Thyroid gland (tissue), 4 donors: ENCODE data around the gene RFX2. TPM values are rescaled to one million over a fixed set of nuclear protein-coding genes. Genes with fewer than 3 reads are reported as not detected.
"Not testable (repeated sequence)": the region's sequence is repeated elsewhere in the genome, so short reads cannot be mapped to it uniquely, and the experiment has no call there.

Source experiments
- DNase-seq, 2 donors: peaks; one replicate each; pipeline ENCODE4 v3.0.0-alpha.2; 2019
- H3K27ac ChIP-seq, 3 donors: fragments of 200-600 bp; sonication (generic); 1 replicate in 2 of 3; 2 replicates in 1 of 3; pipeline ENCODE4 v1.5.1; 2016 to 2019; ENCODE audit warnings: mild to moderate bottlenecking in 1 of 3, moderate library complexity in 1 of 3
- H3K27me3 ChIP-seq: fragments of 200-600 bp; sonication (generic); one replicate; pipeline ENCODE4 v1.5.1; 2019
- H3K36me3 ChIP-seq, 2 donors: fragments of 200-600 bp; sonication (generic); one replicate each; pipeline ENCODE4 v1.5.1; 2016 to 2019
- H3K4me1 ChIP-seq, 2 donors: fragments of 200-600 bp; sonication (generic); one replicate each; pipeline ENCODE4 v1.5.1; 2017 to 2019
- H3K4me3 ChIP-seq, 3 donors: fragments of 200-600 bp; sonication (generic); replicated peaks in 1 of 3; 1 replicate in 2 of 3; 2 replicates in 1 of 3; pipeline ENCODE4 v1.5.1; 2016; ENCODE audit warnings: mild to moderate bottlenecking in 1 of 3
- H3K9me3 ChIP-seq: fragments of 200-600 bp; sonication (generic); one replicate; pipeline ENCODE4 v1.5.1; 2017
- POLR2A ChIP-seq, 2 donors: fragments of 450-650 bp; IDR thresholded peaks; one replicate each; pipeline ENCODE4 v1.6.1; 2017; ENCODE audit warnings: antibody characterized with exemption in 2 of 2, mild to moderate bottlenecking in 2 of 2, moderate library complexity in 1 of 2
- WGBS, 2 donors: methylation state at CpG; one replicate each; pipeline ENCODE4 v1.1.5; 2017; 5-methylcytosine and 5-hydroxymethylcytosine counted together
- intact Hi-C: fragments of 100-400 bp; cut with DNase I; formaldehyde crosslinking; loops from one replicate; pipeline ENCODE4 v1.15.1; 2023
- total RNA-seq, 4 donors: library from RNA; depleted of rRNA; stranded (reverse); fragments of >200 nt; gene quantifications; one replicate each; pipeline ENCODE4 v1.2.3, GENCODE V29; 2016
- TF ChIP-seq, protein P1 (sequence below), 6 experiments: fragments of 200-600 bp in 3 of 6; fragments of 450-650 bp in 3 of 6; sonication (generic) in 3 of 6; IDR thresholded peaks; one replicate each; pipeline ENCODE4 v1.5.1; 2016 to 2019; ENCODE audit warnings: antibody characterized with exemption in 6 of 6, mild to moderate bottlenecking in 2 of 6, inconsistent platforms in 1 of 6, moderate library complexity in 1 of 6

The RFX2 gene
- total RNA-seq, 4 donors from 2014 or later = 4.1 to 10.6 (median 7.7) TPM

DNA sequence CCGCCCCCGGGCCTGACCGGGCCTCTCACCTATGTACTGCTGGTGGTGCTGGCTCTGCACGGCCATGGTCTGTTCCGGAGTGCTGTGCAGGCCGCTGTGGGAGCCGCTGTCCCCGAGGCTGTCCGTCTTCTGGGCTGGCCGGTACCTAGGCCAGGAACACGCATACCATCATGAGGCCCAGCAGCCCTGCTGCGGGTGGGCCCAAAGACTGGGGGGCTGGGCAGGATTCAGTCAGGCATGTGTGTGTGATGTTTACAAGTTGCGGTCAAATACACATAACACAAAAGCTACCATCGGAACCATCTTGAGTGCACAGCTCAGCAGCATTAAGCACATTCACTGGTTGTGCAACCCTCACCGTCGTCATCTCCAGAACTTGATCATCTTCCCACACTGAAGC is 100.2 kb downstream of the RFX2 start:
- 93 to 94% methylated on average over 15 to 16 of the region's 16 CpGs for WGBS, 2 donors

DNA sequence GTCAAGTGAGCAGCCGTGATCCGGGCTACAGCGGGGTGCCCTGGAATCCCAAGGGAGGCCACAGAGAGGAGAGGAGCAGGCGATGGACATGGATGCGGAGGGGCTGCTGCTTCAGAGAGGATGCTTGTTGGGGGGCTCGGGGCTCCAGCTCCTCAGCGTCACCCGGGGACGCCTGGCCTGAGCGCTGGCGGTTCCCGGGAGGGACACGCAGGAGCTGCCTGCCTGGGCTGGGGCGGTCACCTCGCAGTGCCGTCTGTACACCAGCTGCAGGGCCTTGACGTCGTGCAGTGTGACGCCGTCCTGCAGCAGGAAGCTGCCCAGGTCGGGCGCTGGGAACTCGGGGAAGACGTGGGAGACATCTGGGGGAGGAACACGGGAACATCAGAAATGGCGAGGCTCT is 102.4 kb downstream of the RFX2 start:
- no peak for DNase-seq
- no peaks in the 10 kb centered on the region for H3K9me3 ChIP-seq
- H3K27me3 ChIP-seq = no peaks in the 10 kb centered on the region
- H3K36me3 ChIP-seq = peaks cover 0 to 2% of the 10 kb centered on the region in 2 donors
- no peaks in the 10 kb centered on the region for H3K4me1 ChIP-seq
- no peak overlapping the region for H3K4me3 ChIP-seq
- WGBS, 2 donors = 91% methylated on average over 25 to 26 of the region's 26 CpGs
- TF ChIP-seq, protein P1, sequence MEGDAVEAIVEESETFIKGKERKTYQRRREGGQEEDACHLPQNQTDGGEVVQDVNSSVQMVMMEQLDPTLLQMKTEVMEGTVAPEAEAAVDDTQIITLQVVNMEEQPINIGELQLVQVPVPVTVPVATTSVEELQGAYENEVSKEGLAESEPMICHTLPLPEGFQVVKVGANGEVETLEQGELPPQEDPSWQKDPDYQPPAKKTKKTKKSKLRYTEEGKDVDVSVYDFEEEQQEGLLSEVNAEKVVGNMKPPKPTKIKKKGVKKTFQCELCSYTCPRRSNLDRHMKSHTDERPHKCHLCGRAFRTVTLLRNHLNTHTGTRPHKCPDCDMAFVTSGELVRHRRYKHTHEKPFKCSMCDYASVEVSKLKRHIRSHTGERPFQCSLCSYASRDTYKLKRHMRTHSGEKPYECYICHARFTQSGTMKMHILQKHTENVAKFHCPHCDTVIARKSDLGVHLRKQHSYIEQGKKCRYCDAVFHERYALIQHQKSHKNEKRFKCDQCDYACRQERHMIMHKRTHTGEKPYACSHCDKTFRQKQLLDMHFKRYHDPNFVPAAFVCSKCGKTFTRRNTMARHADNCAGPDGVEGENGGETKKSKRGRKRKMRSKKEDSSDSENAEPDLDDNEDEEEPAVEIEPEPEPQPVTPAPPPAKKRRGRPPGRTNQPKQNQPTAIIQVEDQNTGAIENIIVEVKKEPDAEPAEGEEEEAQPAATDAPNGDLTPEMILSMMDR (IDR thresholded peaks at IDR 0.05) = no peak
- TF ChIP-seq POLR2A (IDR thresholded peaks at IDR 0.05) = no peak
- intact Hi-C loops = no loop called here
- H3K27ac ChIP-seq = no peak overlapping the region

More for the DNA sequence above, 100.2 kb downstream of the RFX2 start:
- no peak for DNase-seq
- no peaks in the 10 kb centered on the region for H3K4me1 ChIP-seq
- no peaks in the 10 kb centered on the region for H3K27me3 ChIP-seq
- intact Hi-C loops = no loop called here
- H3K36me3 ChIP-seq = no peaks in the 10 kb centered on the region
- no peak overlapping the region for H3K4me3 ChIP-seq
- TF ChIP-seq, protein P1 (IDR thresholded peaks at IDR 0.05) = no peak
- no peak for TF ChIP-seq POLR2A (IDR thresholded peaks at IDR 0.05)
- no peak overlapping the region for H3K27ac ChIP-seq
- H3K9me3 ChIP-seq = no peaks in the 10 kb centered on the region

DNA sequence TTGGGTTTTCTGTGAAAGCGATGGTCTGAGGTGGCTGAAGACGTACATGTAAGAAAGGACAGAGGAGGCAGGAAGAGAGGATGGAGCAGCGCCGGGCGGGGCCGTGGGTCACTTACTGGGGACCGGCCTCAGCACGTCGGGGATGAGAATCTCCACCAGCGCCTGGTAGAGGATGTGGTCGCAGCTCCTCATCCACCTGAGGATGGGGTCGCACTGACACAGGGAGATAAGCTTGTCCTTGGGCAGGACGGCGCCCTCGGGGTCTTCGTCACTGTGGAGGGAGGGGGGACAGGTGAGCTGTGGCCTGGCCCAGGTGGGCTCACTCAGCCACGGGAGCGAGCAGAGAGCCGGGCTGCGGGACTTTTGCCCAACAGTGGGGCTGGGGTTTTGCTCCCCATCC is 103.4 kb downstream of the RFX2 start:
- Histone ChIP-seq H3K27ac (no peak overlapping the region), H3K9me3 (no peaks in the 10 kb centered on the region), H3K4me3 (no peak overlapping the region), H3K4me1 (no peaks in the 10 kb centered on the region), H3K27me3 (no peaks in the 10 kb centered on the region), H3K36me3 (peaks cover 0 to 7% of the 10 kb centered on the region in 2 donors)
- TF ChIP-seq, protein P1 (IDR thresholded peaks at IDR 0.05) = no peak
- no peak for TF ChIP-seq POLR2A (IDR thresholded peaks at IDR 0.05)
- WGBS, 2 donors = 92 to 93% methylated on average over 16 to 19 of the region's 20 CpGs
- intact Hi-C loops = no loop called here
- no peak for DNase-seq

DNA sequence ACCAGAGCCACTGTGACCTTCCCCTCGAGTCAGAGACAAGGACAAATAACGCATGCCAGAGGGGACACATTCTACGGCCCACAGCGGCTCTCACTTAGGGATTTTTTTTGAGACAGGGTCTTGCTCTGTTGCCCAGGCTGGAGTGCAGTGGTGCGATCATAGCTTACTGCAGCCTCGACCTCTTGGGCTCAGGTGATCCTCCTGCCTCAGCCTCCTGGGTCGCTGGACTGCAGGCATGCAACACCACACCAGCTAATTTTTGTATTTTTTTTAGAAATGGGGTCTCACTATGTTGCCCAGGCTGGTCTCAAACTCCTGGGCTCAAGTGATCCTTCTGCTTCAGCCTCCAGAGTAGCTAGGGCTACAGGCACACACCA is 104.2 kb downstream of the RFX2 start:
- H3K4me3 ChIP-seq, H3K9me3 ChIP-seq, H3K4me1 ChIP-seq, DNase-seq, H3K36me3 ChIP-seq, H3K27me3 ChIP-seq, intact Hi-C loops, H3K27ac ChIP-seq: not testable (repeated sequence)
- WGBS, 2 donors = 89 to 95% methylated on average over 7 of the region's 7 CpGs

DNA sequence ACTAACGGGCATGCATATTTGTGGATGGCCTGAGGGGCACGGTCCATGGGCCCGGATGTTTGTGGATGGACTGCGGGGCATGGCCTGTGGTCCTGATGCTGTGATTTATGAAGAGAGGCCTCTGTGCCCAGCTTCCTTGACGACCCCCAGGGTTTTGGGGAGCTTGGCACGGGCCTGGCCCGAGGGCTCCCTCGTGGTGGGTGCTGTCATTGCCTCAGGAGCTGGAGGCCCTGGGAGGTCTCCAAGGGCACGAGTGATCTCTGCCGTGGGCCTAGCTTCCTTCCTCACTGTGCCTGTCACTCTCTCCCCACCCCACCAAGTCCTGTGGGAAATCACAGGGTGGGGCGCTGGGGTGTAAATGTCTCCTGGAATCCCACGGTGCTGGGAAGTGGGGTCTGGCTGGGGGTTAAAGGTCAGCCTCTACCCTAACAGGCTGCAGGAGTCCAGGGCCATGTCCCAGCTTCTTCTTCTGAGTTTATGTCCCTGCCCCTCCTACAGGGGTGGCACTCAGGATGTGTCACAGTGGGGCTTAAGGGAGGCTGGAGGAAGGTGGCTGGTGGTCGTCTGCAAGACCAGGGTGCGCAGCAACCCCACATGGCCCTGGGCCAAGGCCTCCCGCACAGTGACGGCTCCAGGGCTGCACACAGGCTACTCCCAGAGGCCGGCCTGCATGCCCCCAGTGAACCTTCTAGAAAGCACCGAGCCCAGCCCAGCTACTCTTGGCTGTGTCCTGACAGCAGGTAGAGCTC is 104.8 kb downstream of the RFX2 start:
- no peak overlapping the region for H3K27ac ChIP-seq
- no peak overlapping the region for H3K4me3 ChIP-seq
- peaks cover 0 to 7% of the 10 kb centered on the region in 2 donors for H3K36me3 ChIP-seq
- H3K4me1 ChIP-seq = no peaks in the 10 kb centered on the region
- H3K9me3 ChIP-seq = no peaks in the 10 kb centered on the region
- WGBS, 2 donors = 89 to 94% methylated on average over 12 to 16 of the region's 18 CpGs
- DNase-seq = no peak
- TF ChIP-seq, protein P1 (IDR thresholded peaks at IDR 0.05) = no peak
- TF ChIP-seq POLR2A (IDR thresholded peaks at IDR 0.05) = no peak
- intact Hi-C loops = no loop called here
- no peaks in the 10 kb centered on the region for H3K27me3 ChIP-seq
